PC-3 (cell line): ENCODE measurements around the gene KMT2E.

Experiments
- CTCF ChIP-seq: fragments of 300-600 bp; sonication (generic); conservative IDR thresholded peaks from 2 replicates; pipeline ENCODE4 v1.5.1; 2017; ENCODE audit warnings: antibody characterized with exemption, low read depth, mild to moderate bottlenecking, low read length
- EZH2 ChIP-seq: fragments of 300-600 bp; sonication (generic); IDR thresholded peaks from one replicate; pipeline ENCODE4 v1.6.1; 2017; ENCODE audit warnings: antibody characterized with exemption, mild to moderate bottlenecking, low read length; ENCODE audit not compliant: unreplicated experiment
- EZH2phosphoT487 ChIP-seq: fragments of 300-600 bp; sonication (generic); IDR thresholded peaks from 2 replicates; pipeline ENCODE4 v1.6.1; 2018; ENCODE audit warnings: mild to moderate bottlenecking, antibody characterized with exemption, low read length, borderline replicate concordance

GRCh38 chr7:105101864-105102263, 87.9 kb downstream of the KMT2E start:
- TF ChIP-seq EZH2 (no peak), CTCF (no peak), EZH2phosphoT487 (no peak)
